GM19240 (cell line): ENCODE results near the gene SLC44A5.

Experiments
- DNase-seq: peaks from one replicate; pipeline ENCODE4 v3.0.0; 2011; ENCODE audit warnings: low spot score; ENCODE audit not compliant: insufficient read length

The SLC44A5 gene

GRCh38 chr1:75588779-75589475 lies 22.0 kb downstream of the SLC44A5 start:
- DNase-seq: no peak

DNA sequence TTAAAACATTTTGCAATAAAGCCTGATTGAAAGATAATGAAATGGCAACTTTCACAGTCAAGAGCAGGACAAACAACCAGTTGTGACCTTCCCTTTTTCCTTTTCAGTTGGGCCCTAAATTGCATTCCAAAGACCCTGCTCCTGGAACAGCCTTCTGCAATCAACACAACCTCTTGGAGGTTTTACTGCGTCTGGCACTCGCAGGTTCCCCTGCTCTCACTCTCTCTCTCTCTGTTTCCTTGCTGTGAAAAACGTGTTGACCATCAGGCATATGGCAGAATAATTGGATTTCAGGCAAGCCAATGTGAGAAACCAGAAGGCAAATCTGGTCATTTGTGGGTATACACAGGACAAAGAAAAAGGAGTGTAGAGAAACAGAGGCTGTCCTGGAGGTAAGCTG lies 23.2 kb downstream of the SLC44A5 start:
- no peak for DNase-seq

DNA sequence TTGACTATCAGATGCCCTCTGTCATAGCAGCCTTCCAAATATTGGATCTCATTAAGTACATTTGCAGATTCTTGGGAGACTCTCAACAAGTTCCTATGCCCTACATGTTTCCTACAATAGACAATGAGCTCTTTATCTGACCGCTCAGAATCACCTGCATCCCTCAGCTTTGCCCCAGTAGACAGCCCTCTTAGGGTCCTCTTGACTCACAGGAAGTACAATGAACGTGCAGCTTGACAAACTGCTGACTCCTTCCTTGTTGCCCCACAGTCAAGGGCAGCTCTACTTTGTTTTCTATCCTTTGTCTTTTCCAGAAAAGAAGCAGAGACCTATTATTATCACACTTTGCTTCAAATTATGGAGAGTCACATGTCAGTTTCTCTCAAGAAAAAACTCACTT lies 27.6 kb downstream of the SLC44A5 start:
- no peak for DNase-seq

DNA sequence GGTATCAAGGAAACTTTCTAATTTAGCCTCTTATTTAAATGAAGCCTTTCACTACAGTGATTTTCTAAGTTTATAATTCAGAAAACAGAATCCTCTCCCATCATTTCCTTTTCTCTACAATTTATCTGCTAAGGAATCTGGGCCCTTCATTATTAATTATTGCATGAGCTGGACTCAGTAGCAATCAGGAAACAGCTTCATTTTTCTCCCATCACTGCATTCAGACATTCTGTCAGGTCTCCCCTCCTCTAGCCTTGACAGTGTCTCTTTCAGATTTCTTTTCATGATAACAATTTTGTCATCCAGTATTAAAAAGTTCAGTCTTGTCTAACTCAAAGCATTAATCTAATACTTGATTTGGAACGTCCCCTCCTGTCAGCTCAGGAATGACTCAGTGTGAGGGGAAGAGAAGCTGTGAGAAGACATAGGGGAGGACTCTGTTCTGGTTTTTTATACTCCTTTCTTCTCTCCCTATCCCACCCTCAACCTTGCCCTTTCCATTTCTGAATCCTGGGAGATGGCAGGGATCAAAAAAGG lies 28.1 kb downstream of the SLC44A5 start:
- DNase-seq: no peak

- no peak for DNase-seq
These were observed 31.9 kb downstream of the SLC44A5 start for GRCh38 chr1:75579046-75579445.

- no peak for DNase-seq
These were observed 35.1 kb downstream of the SLC44A5 start for GRCh38 chr1:75575837-75576236.

DNA sequence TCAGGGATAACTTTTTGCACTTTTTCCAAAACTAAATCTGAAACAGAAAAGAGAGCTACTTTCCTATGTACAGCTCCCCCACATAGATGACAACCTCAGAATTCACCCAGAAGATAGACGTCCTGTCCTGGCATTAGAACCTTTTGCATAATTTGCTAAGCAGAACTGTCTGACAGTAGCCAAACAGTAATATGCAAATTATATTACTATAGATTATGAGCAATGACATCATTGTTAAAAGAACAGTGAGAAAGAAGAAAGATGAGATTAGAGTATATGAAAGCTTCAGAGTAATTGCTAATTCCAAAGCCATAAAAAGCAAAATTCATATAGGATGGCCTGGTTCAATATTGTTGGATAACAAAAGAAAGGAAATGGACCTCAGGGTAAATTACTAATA lies 43.7 kb downstream of the SLC44A5 start:
- DNase-seq: no peak

GRCh38 chr1:75559800-75560199 lies 51.1 kb downstream of the SLC44A5 start:
- no peak for DNase-seq

DNA sequence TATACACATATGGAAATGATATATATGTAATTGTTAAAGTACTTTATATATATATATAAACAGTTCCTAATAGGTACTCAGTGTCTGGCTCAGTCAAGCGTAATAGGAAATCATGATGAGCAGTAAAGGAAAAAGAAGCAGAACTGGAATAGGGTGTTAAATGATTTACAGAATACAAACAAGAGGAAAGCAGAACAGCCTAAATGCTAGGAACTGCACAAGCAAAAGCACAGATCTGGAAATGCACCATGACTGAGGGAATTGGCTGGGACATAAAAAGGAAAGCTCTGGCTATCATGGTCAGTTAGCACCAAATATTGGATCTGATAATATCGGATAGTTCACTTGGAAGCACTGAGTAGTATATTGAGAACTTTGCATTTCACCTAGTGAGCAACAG lies 51.8 kb downstream of the SLC44A5 start:
- no peak for DNase-seq

GRCh38 chr1:75554870-75555269 lies 56.0 kb downstream of the SLC44A5 start:
- DNase-seq: no peak

DNA sequence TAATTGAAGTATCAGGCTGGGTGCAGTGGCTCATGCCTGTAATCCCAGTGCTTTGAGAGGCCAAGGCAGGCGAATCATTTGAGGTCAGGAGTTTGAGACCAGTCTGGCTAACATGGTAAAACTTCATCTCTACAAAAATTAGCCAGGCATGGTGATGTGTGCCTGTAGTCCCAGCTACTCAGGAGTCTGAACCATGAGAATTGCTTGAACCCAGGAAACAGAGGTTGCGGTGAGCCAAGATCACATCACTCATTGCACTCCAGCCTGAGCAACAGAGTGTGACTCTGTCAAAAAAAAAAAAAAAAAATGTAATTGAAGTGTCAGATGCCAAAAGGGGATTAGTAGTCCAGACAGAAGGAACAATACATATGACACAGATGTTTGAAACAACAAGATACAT lies 56.7 kb downstream of the SLC44A5 start:
- no peak for DNase-seq

DNA sequence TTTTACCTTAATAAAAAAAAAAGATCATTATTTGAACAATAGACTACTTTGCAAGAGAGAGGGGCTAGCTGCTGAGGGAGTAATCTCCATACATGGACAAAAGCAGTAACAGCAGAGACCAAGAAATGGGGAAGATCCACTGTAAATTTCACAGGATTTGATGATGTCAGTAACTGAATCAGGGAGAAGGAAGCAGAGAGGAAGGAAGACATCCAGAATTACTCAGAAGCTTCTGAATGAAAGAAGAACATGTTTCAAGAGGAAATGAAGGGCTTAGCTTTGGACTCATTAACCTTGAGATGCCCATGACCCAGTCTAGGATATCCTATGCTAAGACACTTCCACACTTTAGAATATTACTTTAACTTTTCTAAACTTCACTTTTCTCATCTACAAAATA lies 60.4 kb downstream of the SLC44A5 start:
- no peak for DNase-seq

DNA sequence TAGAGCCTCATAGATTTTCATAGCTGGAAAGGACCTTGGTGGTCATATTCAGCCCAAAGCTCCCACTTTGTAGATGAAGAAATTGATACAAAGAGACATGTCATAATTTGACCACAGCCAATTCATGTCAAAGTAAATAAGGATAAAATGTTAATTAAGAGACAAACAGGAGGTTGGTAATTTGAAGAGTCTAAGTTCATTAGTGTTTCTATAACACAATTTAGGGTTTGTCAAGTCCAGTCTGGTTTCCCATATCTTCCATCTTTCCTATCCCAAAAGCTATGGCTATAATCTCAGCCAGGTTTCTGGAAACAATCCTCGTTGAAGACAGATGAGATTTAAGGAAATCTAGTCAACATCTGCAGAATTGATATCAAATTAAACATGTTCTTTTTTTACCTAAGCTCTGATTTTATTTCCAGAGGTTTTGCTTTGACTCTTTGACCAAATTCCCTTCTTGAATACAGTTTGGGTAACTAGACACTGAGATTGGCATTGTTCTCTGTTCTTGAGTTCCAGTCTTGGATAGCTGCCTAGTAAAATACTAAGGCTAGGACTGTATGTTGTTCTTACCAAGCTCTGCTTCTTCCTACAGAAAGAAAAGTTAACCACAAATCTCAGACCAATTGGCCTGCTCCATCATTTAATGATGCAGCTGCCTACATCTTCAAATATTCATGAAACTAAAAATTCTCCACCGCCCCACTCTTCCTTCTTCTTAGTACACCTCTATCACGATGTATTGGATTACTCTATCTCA lies 62.0 kb downstream of the SLC44A5 start:
- DNase-seq: no peak

GRCh38 chr1:75543705-75544104 lies 67.2 kb downstream of the SLC44A5 start:
- no peak for DNase-seq

- no peak for DNase-seq
These were observed 67.9 kb downstream of the SLC44A5 start for GRCh38 chr1:75542818-75543570.

DNA sequence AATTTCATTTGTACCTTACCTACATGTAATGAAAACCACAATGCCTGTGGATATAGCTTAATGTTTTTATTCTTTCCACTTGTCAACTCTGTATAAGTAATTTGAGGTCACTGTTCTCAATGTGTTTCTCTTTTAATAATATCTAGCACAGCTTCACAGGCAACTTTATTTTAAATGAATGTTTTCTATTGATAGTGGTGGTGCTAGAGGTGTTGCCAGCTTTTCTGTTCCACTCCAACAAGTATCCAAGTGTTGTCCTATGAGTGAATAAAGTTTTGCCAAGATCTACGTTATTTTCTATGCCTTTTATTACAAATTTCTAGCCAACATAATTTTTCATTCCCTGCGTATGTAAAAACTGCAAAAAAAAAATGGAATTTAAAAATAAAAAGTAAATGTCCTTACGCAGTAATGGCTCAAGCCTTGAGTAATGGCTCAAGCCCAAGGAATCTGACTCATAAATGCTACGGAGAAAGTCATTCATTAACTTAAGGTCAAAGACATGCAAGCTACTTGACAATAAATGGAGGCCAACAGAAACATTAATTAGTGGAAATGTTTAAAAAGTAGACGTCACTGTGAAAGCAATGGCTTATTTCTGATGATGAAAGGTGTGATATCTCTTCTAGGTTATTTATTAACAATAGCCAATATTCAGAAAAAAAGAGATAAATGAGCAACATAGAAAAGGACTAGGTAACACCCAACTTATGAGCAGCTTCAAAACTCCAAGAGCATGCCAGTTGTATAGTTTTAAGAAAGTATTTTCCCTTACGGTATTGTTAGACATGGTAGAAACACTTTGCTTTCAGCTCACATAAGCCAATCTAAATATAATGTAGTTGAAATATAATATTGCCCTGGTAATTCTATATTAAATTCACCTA lies 71.4 kb downstream of the SLC44A5 start:
- no peak for DNase-seq

DNA sequence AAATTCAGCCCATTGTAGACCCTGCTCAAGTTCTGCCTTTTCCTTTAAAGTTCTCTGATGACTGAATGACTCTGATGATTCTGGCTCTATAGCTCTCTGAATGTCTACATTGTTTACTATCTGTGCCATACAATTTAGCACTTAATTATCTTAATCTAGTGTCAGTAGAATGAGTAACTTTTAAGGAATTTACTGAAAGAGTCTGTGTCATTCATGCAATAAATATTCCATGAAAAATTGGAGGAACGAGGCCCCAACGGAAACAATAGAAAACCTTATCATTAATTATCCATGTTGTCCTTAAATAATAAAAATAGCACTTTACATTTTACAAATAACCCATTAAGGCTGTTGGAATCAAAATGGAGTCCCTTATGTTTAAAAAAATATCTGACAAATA lies 77.8 kb downstream of the SLC44A5 start:
- no peak for DNase-seq

DNA sequence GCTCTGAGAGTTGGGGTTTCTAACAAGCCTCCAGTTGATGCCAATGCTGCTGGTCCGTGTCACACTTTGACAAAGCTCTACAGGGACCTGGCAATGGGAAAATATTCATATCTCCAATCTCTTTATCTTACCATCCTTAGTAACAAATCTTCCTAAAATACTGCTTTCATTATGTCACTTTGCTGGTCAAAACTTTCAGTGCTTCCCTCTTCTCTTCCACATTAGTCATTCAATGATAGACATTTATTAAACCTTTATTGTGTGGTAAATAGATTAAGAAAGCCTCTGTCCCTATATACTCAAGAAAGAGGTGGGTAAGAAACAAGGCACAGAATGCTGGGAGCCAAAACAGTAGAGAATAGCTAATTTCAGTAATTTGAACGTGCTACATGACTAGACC lies 79.3 kb downstream of the SLC44A5 start:
- no peak for DNase-seq

- no peak for DNase-seq
These were observed 81.4 kb downstream of the SLC44A5 start for GRCh38 chr1:75529488-75529887.

DNA sequence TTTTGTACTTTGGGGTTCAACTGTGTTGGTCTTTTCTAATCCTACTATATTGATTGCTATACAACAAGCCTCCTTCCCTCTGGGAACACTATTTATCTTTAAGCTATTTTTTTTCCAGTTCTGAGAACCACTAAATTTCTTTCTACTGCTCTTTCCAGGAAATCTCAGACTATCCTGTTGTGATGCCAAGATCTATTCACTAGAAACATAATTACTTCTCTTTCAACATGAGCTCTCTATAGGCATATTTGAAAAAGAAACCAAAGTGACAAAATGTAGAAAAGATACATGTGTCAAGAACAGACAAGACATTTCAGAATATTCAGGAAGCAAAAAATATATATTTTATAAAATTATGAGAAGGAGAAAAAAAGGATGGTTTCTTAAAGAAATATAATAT lies 82.9 kb downstream of the SLC44A5 start:
- DNase-seq: no peak

DNA sequence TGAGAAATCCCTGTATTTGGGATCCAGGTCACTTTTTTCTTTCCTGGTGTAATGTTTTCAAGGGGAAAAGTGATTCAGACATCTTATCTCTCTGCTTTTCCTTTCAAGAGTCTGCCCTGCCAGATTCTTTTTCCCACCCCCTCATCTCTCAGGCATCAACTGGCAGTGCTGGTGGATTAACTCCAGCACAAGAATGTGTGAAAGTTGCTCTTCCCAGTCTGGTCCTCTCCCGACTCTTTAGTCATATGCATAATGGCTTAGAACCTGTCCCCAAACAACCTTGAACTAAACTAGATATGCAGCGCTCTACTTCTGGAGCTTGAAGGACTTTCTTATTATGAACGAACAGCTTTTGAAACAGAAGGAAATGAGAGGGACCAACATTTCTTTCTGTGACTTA lies 88.5 kb downstream of the SLC44A5 start:
- DNase-seq: no peak
